ENCODE measurements around the gene PLCB1.

PLCB1 gene

GRCh38 chr20:8880085-8880853 lies 748.2 kb downstream of the PLCB1 start:
- no peak for DNase-seq (ENCODE audit: low read depth)

GRCh38 chr20:8891039-8891438 lies 759.0 kb downstream of the PLCB1 start:
- DNase-seq (ENCODE audit: low read depth), result no peak

- DNase-seq (ENCODE audit: low read depth), result no peak
These were observed 763.4 kb downstream of the PLCB1 start for GRCh38 chr20:8895472-8895871.

GRCh38 chr20:8898823-8899222 lies 766.8 kb downstream of the PLCB1 start:
- no peak for DNase-seq (ENCODE audit: low read depth)

GRCh38 chr20:8901237-8902025 lies 769.4 kb downstream of the PLCB1 start:
- no peak for DNase-seq (ENCODE audit: low read depth)

- DNase-seq (ENCODE audit: low read depth), result no peak
These were observed 771.9 kb downstream of the PLCB1 start for GRCh38 chr20:8903655-8904605.

GRCh38 chr20:8909596-8909995 lies 777.5 kb downstream of the PLCB1 start:
- no peak for DNase-seq (ENCODE audit: low read depth)

GRCh38 chr20:8912096-8912495 lies 780.0 kb downstream of the PLCB1 start:
- no peak for DNase-seq (ENCODE audit: low read depth)

GRCh38 chr20:8912731-8913130 lies 780.7 kb downstream of the PLCB1 start:
- DNase-seq (ENCODE audit: low read depth), result no peak

GRCh38 chr20:8913456-8913855 lies 781.4 kb downstream of the PLCB1 start:
- DNase-seq (ENCODE audit: low read depth), result no peak

- no peak for DNase-seq (ENCODE audit: low read depth)
These were observed 782.4 kb downstream of the PLCB1 start for GRCh38 chr20:8914421-8914820.

- no peak for DNase-seq (ENCODE audit: low read depth)
These were observed 785.0 kb downstream of the PLCB1 start for GRCh38 chr20:8917084-8917483.

- no peak for DNase-seq (ENCODE audit: low read depth)
These were observed 786.1 kb downstream of the PLCB1 start for GRCh38 chr20:8918145-8918544.

- no peak for DNase-seq (ENCODE audit: low read depth)
These were observed 792.5 kb downstream of the PLCB1 start for GRCh38 chr20:8924539-8924938.

GRCh38 chr20:8930726-8931125 lies 798.7 kb downstream of the PLCB1 start:
- DNase-seq (ENCODE audit: low read depth), result peak; percentile 43

GRCh38 chr20:8932192-8933165 lies 800.4 kb downstream of the PLCB1 start:
- DNase-seq (ENCODE audit: low read depth), result peak; percentile 20

- DNase-seq (ENCODE audit: low read depth), result no peak
These were observed 801.3 kb downstream of the PLCB1 start for GRCh38 chr20:8933381-8933807.

GRCh38 chr20:8934362-8934761 lies 802.3 kb downstream of the PLCB1 start:
- DNase-seq (ENCODE audit: low read depth), result no peak
